ENCODE results near the gene SENP8.

- no peak for TF ChIP-seq CTCF (IDR thresholded peaks at IDR 0.05; ENCODE audit: low read depth, low read length)
- TF ChIP-seq EZH2phosphoT487 (IDR thresholded peaks at IDR 0.05; ENCODE audit: low read depth) = no peak
These were observed 49.2 kb downstream of the SENP8 start for GRCh38 chr15:72167445-72167844.
